ENCODE data around the gene NTN3.

Gene NTN3

DNA sequence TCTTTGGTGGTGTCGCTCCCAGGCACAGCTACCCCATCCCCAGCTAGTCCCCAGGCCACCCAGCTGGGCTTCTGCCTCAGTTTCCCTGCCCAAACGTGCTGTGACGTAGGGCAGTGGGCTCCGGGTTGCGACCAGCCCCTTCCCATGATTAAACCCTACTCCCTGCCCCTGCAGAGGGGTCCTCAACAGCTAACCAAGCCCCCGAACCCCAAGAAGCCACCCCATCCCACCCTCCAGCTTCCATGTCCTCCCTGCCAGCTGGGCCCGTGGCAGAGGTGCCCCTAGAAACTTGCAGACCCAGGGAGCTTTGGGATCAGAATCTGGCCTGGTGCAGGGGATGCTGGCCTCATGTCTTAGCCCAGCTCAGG is 879 bp upstream of the NTN3 start:
- peaks cover 5% of the 10 kb centered on the region; the same call in 1 of the 2 replicates for H3K36me3 ChIP-seq (ENCODE audit: control insufficient read depth, low read length)

DNA sequence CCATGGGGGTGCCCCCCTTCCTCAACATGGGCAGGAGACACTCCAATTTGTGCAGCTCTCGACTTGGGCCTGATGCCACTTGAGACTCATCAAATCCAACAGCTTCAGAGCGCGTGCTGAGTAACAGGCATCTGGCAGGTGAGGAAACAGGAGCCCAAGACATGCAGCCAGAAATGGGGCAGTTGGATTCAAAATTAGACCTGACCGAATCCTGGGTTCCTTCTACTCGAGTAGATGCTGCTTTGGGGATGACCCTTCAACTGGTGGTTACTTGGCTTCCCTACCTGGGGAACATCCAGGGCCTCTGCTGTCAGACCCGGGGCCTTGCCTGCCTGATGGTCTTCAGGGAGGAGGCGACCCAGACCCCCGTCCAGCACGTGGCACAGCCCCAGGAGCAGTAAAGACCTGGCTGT is 488 bp upstream of the NTN3 start:
- no peaks in the 10 kb centered on the region for H3K27me3 ChIP-seq (ENCODE audit: control insufficient read depth, low read length)
- 0 out of 2 replicates have a peak, but pooled peaks cover under 1% of the 10 kb centered on the region for H4K20me1 ChIP-seq (ENCODE audit: control insufficient read depth, insufficient read depth, low read depth, low read length)
- H3K36me3 ChIP-seq (ENCODE audit: control insufficient read depth, low read length) = peaks cover 5% of the 10 kb centered on the region; the same call in 1 of the 2 replicates
- TF ChIP-seq, protein P1, sequence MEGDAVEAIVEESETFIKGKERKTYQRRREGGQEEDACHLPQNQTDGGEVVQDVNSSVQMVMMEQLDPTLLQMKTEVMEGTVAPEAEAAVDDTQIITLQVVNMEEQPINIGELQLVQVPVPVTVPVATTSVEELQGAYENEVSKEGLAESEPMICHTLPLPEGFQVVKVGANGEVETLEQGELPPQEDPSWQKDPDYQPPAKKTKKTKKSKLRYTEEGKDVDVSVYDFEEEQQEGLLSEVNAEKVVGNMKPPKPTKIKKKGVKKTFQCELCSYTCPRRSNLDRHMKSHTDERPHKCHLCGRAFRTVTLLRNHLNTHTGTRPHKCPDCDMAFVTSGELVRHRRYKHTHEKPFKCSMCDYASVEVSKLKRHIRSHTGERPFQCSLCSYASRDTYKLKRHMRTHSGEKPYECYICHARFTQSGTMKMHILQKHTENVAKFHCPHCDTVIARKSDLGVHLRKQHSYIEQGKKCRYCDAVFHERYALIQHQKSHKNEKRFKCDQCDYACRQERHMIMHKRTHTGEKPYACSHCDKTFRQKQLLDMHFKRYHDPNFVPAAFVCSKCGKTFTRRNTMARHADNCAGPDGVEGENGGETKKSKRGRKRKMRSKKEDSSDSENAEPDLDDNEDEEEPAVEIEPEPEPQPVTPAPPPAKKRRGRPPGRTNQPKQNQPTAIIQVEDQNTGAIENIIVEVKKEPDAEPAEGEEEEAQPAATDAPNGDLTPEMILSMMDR (IDR thresholded peaks at IDR 0.05; ENCODE audit: low read depth, low read length, poor library complexity, severe bottlenecking) = no peak
- no peak for TF ChIP-seq EZH2phosphoT487 (IDR thresholded peaks at IDR 0.05; ENCODE audit: borderline replicate concordance, low read length)
- peaks cover 28% of the 10 kb centered on the region for H3K79me2 ChIP-seq (ENCODE audit: control insufficient read depth, low read length)
- peaks cover 20% of the 10 kb centered on the region for H3F3A ChIP-seq (ENCODE audit: control insufficient read depth, insufficient read depth)
- H3K9me2 ChIP-seq (replicated peaks; ENCODE audit: control insufficient read depth, low read length) = no peaks in the 10 kb centered on the region
- peak overlapping the region; percentile 81 for H3K4me3 ChIP-seq (ENCODE audit: low read length)
- H3K9me3 ChIP-seq (ENCODE audit: control insufficient read depth, insufficient read depth, low read length) = no peaks in the 10 kb centered on the region
- H3K27ac ChIP-seq (ENCODE audit: low read depth, low read length) = peak overlapping the region; percentile 95
- peak overlapping the region; percentile 92 for H3K4me2 ChIP-seq (ENCODE audit: low read length)
- peaks cover 75% of the 10 kb centered on the region for H3K4me1 ChIP-seq (ENCODE audit: control insufficient read depth, low read length)

More for the DNA sequence above, 879 bp upstream of the NTN3 start:
- no peaks in the 10 kb centered on the region for H3K9me3 ChIP-seq (ENCODE audit: control insufficient read depth, insufficient read depth, low read length)
- peaks cover 24% of the 10 kb centered on the region for H3K79me2 ChIP-seq (ENCODE audit: control insufficient read depth, low read length)
- peaks cover 76% of the 10 kb centered on the region for H3K4me1 ChIP-seq (ENCODE audit: control insufficient read depth, low read length)
- H4K20me1 ChIP-seq (ENCODE audit: control insufficient read depth, insufficient read depth, low read depth, low read length) = no peaks in the 10 kb centered on the region
- peak overlapping the region; percentile 95 for H3K27ac ChIP-seq (ENCODE audit: low read depth, low read length)
- peak overlapping the region; percentile 81 for H3K4me3 ChIP-seq (ENCODE audit: low read length)
- H3K9me2 ChIP-seq (replicated peaks; ENCODE audit: control insufficient read depth, low read length) = no peaks in the 10 kb centered on the region
- H3K4me2 ChIP-seq (ENCODE audit: low read length) = peak overlapping the region; percentile 92
- H3F3A ChIP-seq (ENCODE audit: control insufficient read depth, insufficient read depth) = peaks cover 24% of the 10 kb centered on the region
- TF ChIP-seq, protein P1 (IDR thresholded peaks at IDR 0.05; ENCODE audit: low read depth, low read length, poor library complexity, severe bottlenecking) = no peak
- TF ChIP-seq EZH2phosphoT487 (IDR thresholded peaks at IDR 0.05; ENCODE audit: borderline replicate concordance, low read length) = no peak
- no peaks in the 10 kb centered on the region for H3K27me3 ChIP-seq (ENCODE audit: control insufficient read depth, low read length)

DNA sequence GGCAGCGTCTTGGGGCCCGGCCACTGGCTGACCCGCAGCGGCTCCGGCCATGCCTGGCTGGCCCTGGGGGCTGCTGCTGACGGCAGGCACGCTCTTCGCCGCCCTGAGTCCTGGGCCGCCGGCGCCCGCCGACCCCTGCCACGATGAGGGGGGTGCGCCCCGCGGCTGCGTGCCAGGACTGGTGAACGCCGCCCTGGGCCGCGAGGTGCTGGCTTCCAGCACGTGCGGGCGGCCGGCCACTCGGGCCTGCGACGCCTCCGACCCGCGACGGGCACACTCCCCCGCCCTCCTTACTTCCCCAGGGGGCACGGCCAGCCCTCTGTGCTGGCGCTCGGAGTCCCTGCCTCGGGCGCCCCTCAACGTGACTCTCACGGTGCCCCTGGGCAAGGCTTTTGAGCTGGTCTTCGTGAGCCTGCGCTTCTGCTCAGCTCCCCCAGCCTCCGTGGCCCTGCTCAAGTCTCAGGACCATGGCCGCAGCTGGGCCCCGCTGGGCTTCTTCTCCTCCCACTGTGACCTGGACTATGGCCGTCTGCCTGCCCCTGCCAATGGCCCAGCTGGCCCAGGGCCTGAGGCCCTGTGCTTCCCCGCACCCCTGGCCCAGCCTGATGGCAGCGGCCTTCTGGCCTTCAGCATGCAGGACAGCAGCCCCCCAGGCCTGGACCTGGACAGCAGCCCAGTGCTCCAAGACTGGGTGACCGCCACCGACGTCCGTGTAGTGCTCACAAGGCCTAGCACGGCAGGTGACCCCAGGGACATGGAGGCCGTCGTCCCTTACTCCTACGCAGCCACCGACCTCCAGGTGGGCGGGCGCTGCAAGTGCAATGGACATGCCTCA is 773 bp downstream of the NTN3 start:
- Histone ChIP-seq H3K4me2 (ENCODE audit: low read length) (peak overlapping the region; percentile 92), H3K9me3 (ENCODE audit: control insufficient read depth, insufficient read depth, low read length) (no peaks in the 10 kb centered on the region), H3F3A (ENCODE audit: control insufficient read depth, insufficient read depth) (peaks cover 13% of the 10 kb centered on the region), H3K9me2 (replicated peaks; ENCODE audit: control insufficient read depth, low read length) (no peaks in the 10 kb centered on the region), H3K27ac (ENCODE audit: low read depth, low read length) (peak overlapping the region; percentile 95), H3K4me3 (ENCODE audit: low read length) (peak overlapping the region; percentile 81), H3K4me1 (ENCODE audit: control insufficient read depth, low read length) (peaks cover 78% of the 10 kb centered on the region), H3K79me2 (ENCODE audit: control insufficient read depth, low read length) (peaks cover 40% of the 10 kb centered on the region), H3K36me3 (ENCODE audit: control insufficient read depth, low read length) (peaks cover 5% of the 10 kb centered on the region; the same call in 1 of the 2 replicates), H4K20me1 (ENCODE audit: control insufficient read depth, insufficient read depth, low read depth, low read length) (peaks cover 11% of the 10 kb centered on the region; the same call in 1 of the 2 replicates), H3K27me3 (ENCODE audit: control insufficient read depth, low read length) (no peaks in the 10 kb centered on the region)
- TF ChIP-seq EZH2phosphoT487 (IDR thresholded peaks at IDR 0.05; ENCODE audit: borderline replicate concordance, low read length) = no peak
- TF ChIP-seq, protein P1 (IDR thresholded peaks at IDR 0.05; ENCODE audit: low read depth, low read length, poor library complexity, severe bottlenecking) = no peak
